GM12864 (cell line): Measurements from ENCODE around the gene BTG1.

Source experiments
- DNase-seq: peaks from one replicate; pipeline ENCODE4 v3.0.0-alpha.2; 2011; ENCODE audit warnings: low read depth
- H3K4me3 ChIP-seq: 2 replicates; pipeline ENCODE4 v1.5.1; 2011; ENCODE audit warnings: mild to moderate bottlenecking, low read depth, low read length, control low read depth
- TF ChIP-seq, protein P1 (sequence below): IDR thresholded peaks from 2 replicates; pipeline ENCODE4 v1.5.1; 2011; ENCODE audit warnings: low read depth, mild to moderate bottlenecking, moderate library complexity, low read length, control low read depth, inconsistent platforms; ENCODE audit errors: missing control alignments

The BTG1 gene

DNA sequence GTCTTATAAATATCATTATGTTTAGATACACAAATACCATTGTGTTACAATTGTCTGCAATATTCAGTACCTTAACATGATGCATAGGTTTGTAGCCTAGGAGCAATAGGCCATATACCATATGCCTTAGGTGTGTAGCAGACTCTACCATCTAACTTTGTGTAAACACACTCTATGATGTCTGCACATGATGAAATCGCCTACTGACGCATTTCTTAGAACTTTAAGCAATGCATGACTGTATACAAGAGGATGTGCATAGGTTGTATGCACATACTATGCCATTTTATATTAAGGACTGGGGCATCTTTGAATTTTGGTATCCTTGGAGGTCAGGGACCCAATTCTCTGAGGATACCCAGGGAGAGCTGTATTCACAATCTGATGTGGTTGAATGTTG lies 10.1 kb upstream of the BTG1 start:
- H3K4me3 ChIP-seq: no peak overlapping the region
- DNase-seq: no peak

DNA sequence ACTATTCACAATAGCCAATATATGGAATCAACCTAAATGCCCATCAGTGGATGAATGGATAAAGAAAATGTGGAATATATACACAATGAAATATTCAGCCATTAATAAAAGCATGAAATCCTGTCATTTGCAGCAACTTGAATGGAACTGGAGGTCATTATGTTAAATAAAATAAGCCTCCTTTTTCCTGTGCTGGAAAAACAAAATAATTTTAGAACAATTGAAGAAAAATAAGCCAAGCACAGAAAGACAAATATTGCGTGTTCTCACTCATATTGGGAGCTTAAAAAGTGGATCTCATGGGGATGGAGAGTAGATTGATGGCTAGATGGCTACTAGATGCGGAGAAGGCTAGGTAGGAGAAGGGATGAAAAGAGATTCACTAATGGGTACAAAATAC lies 6.3 kb upstream of the BTG1 start:
- no peak overlapping the region for H3K4me3 ChIP-seq
- TF ChIP-seq, protein P1, sequence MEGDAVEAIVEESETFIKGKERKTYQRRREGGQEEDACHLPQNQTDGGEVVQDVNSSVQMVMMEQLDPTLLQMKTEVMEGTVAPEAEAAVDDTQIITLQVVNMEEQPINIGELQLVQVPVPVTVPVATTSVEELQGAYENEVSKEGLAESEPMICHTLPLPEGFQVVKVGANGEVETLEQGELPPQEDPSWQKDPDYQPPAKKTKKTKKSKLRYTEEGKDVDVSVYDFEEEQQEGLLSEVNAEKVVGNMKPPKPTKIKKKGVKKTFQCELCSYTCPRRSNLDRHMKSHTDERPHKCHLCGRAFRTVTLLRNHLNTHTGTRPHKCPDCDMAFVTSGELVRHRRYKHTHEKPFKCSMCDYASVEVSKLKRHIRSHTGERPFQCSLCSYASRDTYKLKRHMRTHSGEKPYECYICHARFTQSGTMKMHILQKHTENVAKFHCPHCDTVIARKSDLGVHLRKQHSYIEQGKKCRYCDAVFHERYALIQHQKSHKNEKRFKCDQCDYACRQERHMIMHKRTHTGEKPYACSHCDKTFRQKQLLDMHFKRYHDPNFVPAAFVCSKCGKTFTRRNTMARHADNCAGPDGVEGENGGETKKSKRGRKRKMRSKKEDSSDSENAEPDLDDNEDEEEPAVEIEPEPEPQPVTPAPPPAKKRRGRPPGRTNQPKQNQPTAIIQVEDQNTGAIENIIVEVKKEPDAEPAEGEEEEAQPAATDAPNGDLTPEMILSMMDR: no peak
- DNase-seq: no peak

More for the DNA sequence above, 10.1 kb upstream of the BTG1 start:
- TF ChIP-seq, protein P1: no peak

DNA sequence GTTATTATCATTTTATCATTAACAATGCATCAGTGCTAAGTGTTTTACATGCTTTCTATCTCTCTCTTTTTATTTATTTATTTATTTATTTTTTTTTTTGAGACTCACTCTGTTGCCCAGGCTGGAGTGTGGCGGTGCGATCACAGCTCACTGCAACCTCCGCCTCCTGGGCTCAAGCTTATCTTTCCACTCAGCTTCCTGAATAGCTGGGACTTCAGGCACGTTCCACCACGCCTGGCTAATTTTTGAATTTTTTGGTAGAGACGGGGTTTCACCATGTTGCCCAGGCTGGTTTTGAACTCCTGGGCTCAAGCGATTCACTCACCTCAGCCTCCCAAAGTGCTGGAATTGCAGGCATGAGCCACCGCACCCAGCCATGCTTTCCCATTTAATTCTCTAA lies 3.9 kb upstream of the BTG1 start:
- H3K4me3 ChIP-seq: no peak overlapping the region
- no peak for DNase-seq
- TF ChIP-seq, protein P1: no peak

DNA sequence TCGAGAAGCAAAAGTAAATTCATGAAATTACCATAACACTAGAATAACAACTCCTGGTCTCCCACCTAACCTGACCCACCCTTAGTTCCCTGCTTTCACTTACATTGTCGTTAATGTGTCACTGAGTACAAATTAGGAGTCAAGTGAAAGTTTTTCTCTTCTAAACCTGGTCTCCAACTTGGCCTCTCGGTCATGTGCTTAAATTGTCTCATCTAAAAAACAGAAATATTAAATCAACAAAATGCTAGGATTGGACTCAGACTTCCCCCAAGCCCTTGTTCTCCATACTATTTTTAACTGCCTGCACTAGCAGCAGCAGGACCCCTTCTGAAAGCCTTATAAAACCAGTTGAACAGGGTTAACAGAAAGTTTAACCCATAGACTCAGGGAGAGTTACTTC lies 1.8 kb upstream of the BTG1 start:
- H3K4me3 ChIP-seq: peak overlapping the region; percentile 46
- TF ChIP-seq, protein P1: no peak
- DNase-seq: no peak

DNA sequence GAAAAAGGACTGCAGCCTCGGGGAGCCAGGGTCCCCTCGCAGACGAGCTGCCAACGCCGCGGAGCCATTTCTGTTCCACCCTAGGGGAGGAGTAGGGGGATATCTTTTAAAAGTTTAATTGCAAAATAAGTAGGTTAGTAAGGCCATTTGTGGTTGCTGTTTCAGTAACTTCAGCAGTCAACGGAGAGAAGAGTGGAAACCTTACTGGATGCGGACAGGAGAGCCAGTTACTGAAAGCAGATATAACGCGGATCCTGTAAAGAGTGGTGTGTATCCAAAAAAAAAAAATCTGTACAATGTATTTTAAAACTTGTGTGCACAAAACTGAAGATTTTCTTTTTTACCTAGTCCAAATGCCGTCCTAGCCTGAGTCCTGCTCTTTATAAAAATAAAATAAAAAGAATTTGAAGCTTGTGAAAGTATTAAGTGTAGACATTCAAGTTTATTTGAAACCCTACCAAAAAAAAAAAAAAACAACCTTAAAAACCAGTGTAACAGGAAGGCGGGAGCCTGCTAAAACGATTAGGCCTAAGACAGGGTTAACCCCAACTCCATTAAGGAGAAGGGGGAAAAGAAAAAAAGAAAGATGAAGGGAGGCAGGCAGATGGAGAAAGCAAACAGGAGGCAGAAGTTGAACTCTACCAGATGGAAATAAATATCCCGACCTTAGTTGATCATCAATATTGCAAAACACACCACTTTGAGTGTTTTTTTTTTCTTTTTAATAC lies 1.0 kb upstream of the BTG1 start:
- TF ChIP-seq, protein P1: no peak
- no peak for DNase-seq
- H3K4me3 ChIP-seq: peak overlapping the region; percentile 73

DNA sequence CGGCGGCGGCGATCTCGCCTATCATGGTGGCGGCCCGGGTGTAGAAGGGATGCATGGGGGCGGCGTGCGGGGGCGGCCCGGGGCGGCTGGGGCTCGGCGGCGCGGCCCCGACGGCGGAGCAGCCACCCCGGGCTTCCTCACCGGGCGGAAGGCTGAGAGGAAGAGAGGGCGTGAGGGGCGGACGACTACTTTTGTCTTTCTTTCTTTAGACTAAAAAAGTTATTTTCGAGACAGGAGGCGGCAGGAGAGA lies 240 bp downstream of the BTG1 start:
- H3K4me3 ChIP-seq: peak overlapping the region; percentile 99
- TF ChIP-seq, protein P1: no peak
- no peak for DNase-seq
